HG03575 (cell line): Measurements from ENCODE around the gene NINJ1.

Experiments
- ATAC-seq: cut with Tn5 transposase; IDR thresholded peaks from one replicate; pipeline ENCODE4 v1.9.1; 2021; ENCODE audit not compliant: unreplicated experiment, insufficient number of reproducible peaks, low FRiP score; ENCODE audit errors: extremely low read depth

The NINJ1 gene

DNA sequence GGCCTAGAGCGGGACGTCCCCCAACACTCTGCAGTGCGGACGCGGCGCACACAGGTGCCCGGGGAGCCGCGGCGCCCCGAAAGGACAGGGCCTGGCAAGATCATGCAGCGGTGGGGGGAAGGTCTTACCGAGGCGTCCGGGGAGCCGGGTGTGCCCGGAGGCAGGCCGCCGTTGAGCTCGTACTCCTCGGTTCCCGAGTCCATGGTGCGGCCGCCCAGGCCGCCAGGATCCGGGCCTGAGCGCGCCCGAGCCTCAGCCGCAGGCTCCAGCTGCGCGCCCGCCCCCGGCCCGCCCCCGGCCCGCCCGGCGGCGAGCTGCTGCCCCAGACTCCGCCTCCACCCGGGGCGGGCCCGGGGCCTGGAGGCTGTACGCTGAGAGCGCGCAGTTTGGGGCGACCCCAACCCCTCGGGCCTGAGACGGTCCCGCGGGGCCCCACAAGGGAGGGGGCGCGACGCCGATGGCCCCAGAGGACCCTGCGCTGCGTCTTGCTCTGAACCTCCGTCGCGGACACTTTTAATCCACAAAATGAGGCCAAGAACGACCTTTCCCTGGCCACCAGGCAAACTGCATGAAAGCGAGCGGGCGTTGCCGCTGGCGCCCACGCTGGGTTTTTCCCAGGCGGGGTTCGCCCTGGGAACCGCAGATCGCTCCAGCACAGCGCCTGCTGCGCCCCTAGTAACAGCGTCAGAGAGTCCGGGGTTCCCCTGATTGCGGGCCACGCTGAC, at the start of gene NINJ1:
TSS of gene NINJ1 (minus strand) at position 237 of the 725 bp plus-strand sequence. CDS start at position 203, 34 bp downstream.
- ATAC-seq = peak; percentile 44

- ATAC-seq = no peak
These were observed 49.1 kb upstream of the NINJ1 start for GRCh38 chr9:93183131-93183662.

DNA sequence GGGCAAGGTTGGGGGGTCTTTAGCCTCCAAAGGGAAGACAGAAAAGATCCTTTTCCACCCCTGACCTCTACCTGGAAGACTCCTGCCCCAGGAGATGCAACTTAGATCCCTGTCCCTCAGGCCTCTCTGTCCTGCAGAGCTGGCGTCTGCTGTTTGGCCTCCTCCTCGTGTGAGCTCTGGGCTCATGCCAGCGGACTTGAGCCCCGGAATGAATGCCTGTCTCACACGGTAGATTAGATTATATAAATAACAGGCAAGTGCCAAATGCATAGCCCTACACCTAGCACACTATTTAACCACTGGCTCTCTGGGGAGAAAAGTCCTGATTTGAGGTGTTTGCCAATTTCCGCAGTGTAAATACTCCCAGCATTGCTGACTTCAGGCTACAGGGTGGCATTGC, 48.5 kb upstream of the NINJ1 start:
- no peak for ATAC-seq

- no peak for ATAC-seq
These were observed 47.8 kb upstream of the NINJ1 start for GRCh38 chr9:93181672-93182435.

DNA sequence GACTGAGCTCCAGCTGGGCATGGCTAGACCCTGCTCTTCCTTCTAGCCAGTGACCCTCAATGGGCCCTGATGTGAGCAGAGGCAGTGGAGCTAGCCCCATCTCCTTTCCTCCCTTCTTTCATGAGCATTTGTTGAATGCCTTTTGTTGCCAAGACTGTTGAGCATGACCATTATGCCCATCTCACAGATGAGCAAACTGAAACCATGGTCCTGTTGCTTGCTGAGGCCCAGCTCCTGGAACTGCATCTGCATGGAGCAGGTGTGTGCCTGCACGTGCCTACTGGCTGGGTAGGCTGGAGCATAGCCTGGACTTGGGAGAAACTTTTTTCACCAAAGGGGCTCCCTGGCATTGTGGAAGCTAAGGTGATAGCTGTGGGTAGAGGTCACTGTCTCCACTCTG, 46.9 kb upstream of the NINJ1 start:
- no peak for ATAC-seq

DNA sequence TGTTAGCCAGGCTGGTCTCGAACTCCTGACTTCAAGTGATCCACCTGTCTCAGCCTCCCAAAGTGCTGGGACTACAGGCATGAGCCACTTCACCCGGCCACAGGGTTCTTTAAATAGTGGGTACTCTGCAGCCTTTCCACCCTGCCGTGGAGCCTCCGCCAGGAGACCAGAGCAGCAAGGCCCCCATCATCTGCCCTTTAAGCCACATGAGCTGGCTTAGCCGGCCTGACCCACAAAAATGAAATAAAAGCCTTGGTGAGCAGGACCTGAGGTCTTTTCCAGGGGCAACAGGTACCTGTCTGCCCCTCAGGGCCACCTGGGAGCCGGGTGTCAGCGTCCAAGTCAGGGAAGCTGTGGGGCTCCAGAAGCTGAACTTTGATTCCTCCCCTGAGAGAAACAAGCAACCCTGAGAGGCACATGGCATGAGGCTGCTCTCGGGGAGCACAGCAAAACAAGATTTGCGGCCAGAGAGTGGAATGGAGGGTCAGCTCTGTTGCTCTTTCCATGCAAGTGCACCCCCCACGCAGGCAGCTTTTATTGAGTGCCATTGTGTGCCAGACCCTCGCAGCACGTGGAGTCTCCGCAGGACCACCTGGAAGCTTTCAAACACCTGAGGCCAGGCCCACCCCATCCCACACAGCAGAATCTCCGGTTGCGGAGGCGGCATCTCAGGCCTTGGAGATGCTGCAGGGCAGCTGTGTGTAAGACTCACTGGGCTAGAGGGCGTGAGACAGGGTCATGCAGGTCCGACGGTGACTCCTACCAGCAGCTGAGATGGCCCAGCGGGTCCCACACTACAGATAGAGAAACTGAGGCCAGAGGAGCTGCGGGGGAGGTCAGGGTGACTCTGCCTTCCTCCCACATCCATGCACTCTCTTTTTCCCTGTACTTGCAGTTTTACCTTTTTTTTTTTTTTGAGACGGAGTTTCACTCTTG, 45.1 kb upstream of the NINJ1 start:
- no peak for ATAC-seq

DNA sequence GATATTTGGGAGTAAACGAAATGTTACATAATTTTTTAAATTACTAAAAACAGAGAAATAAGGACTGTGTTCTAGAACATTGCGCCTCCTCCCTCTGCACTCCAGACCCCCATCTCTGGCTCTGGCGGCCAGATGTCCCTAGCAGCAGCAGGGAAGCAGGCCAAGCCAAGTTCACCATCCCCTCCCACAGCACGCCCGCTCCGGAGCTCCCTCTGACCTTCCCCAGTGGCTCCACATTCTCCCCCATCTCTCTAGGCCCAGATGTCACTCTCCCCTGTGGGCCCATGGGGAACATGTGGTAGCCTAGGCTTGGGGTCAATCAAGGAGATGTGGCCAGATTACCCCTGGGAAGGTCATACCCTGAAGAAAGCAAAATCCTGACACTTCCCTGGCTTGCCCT, 43.6 kb upstream of the NINJ1 start:
- ATAC-seq = no peak

- no peak for ATAC-seq
These were observed 40.9 kb upstream of the NINJ1 start for GRCh38 chr9:93174976-93175375.

DNA sequence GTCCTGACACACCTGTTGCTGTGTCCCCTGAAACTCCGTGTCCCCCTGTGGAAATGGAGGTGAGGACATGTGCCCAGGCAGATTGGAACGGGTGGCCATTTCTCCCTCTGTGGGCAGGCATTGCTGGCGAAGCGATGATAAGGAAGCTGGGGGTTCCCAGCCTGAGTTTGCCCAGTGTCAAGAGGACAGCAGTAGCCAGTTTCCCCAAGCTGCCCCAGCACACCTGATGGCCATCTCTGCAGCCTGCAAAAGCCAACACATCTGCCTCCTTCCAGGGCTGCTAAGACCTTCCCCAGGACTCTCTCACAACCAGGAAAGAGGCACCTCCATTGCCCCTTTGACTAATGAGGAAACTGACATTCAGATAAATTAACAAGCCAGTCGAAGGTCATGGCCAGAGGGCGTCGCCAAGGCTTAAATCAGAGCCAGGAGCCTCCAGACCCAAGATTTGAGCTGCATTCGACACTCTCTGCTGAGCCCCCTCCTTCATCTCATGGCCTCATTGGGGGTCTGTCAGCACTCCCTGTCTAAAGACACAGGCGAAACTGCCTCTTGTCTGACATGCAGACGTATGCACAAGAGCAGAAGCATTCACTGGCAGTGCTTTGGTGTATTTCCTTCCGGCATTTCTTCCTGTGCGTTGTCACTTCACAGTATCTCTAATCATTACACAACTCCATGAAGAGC, 39.5 kb upstream of the NINJ1 start:
- no peak for ATAC-seq

DNA sequence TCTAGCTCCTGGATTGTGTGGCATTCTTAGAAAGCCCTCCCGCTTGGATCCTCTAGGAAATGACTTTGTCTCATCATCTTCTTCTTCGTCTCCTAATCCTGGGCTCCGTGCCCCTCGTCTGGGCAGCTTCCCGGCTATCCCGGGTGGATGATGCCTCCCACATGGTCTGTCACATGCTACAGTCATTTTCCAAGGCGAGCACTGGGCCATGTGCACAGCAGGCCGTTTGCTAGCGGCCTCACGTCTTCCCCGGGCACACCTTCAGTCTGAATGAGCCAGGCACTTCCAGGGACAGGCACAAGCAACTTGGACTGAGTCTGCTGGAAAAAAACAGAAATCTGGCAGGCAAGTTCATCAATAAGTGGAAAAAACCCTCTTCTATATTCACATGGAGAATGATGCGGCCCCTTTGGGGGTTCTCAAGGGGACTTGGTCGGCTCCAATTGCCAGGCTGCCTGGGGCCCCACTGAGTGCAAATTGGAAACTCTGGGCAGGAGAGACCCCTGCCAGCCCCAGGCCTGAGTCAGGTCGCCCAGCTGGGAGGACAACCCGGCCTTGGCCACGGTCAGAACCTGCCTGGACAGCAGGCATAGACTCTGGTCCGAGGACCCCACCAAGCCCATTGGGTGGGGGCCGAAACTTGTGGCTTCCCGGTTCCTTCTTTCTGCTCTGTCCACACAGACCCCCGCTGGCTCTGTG, 38.8 kb upstream of the NINJ1 start:
- no peak for ATAC-seq

GRCh38 chr9:93171261-93171990, 37.4 kb upstream of the NINJ1 start:
- ATAC-seq = no peak

DNA sequence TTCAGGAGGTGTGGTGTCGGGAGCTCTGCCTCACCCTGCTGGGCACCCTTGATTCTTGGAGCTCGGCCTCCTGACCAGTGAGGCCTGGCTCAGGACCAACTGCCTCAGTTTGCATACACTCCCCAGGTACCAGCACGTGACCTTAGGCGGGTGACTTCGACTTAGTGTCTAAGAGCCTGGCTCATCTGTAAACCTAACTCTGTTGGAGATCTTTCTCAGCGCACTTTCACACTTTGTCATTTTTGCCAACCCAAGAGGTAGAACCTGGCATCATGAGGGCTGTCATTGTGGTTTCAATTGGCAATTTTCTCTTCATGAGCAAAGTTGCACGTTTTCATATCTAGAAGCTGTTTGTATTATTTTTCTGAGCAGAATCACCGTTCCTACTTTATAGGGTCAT, 36.5 kb upstream of the NINJ1 start:
- no peak for ATAC-seq

GRCh38 chr9:93169444-93169843, 35.4 kb upstream of the NINJ1 start:
- ATAC-seq = no peak

DNA sequence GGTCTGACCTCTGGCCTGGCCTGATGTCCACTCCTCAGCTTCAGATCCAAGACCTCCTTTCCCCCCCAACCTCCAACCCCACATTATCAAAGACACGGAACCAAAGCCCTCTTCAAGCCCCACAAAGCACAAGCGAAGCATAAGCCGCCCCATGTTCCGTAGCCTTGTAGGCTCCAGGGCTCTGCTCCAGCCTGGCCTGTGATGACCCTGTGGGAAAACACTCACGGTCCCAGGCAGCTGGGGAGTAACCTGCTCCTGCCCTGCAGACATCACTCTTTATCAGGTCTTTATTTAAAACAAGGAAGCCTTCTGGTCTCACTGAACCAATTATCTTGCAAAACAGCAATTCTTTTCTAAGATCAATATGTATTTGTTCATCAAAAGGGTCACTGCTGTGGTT, 34.5 kb upstream of the NINJ1 start:
- ATAC-seq = no peak

- no peak for ATAC-seq
These were observed 33.8 kb upstream of the NINJ1 start for GRCh38 chr9:93167838-93168237.

- ATAC-seq = no peak
These were observed 33.1 kb upstream of the NINJ1 start for GRCh38 chr9:93167185-93167584.

- ATAC-seq = no peak
These were observed 32.6 kb upstream of the NINJ1 start for GRCh38 chr9:93166699-93167098.

DNA sequence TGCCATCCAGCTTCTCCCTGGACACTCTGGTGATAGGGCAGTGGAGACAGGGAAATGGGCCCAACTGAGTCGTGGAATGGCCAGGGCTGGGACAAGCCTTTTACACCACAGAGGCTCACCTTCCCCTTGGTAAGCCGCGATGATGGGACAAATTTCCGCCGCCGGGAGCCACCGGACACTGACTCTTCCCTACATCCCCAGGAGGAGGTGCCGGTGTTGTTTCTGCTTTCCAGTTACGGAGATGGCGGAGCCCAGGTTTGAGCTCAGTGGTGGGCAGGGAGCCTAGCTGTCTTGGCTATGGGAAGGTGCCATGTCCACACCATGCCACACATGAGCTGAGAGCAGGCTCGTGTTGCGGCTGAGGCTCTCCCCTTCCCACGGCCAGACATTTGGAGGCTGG, 30.0 kb upstream of the NINJ1 start:
- ATAC-seq = no peak
